ENCODE results near the gene WDR12. TPM values are rescaled to one million over a fixed set of nuclear protein-coding genes. Genes with fewer than 3 reads are reported as not detected.
"Not testable (repeated sequence)": the region's sequence is repeated elsewhere in the genome, so short reads cannot be mapped to it uniquely, and the experiment has no call there.

WDR12 gene
- 10 to 100 TPM; 67.6 to 95.0 TPM for total RNA-seq

GRCh38 chr2:202911512-202912341, at the start of gene WDR12, which contains the start of gene CARF:
Gene WDR12 (minus strand): TSS chr2:202911673. CDS start chr2:202911476, 197 bp downstream.
Gene CARF (plus strand): TSS chr2:202912275. CDS start chr2:202941903, 29,628 bp downstream.
- peak within 1 kb of the TSS; percentile 92 to 98 for H3K4me3 Mint-ChIP-seq
- no peaks in the 10 kb centered on the region for H3K27me3 Mint-ChIP-seq (ENCODE audit: low read depth)
- DNase-seq, result peak; percentile 90 to 94
- peak within 1 kb of the TSS; percentile 97 for H3K27ac Mint-ChIP-seq
- H3K4me1 Mint-ChIP-seq (ENCODE audit: low read depth), result peaks cover 41% of the 10 kb centered on the region
- H3K36me3 Mint-ChIP-seq (ENCODE audit: insufficient read depth in 2 of 2), result peaks cover 0 to 6% of the 10 kb centered on the region in 2 donors
- H3K9me3 Mint-ChIP-seq, result no peaks in the 10 kb centered on the region
- peak; percentile 90 to 93 for ATAC-seq (replicated peaks in 1 of 2)

DNA sequence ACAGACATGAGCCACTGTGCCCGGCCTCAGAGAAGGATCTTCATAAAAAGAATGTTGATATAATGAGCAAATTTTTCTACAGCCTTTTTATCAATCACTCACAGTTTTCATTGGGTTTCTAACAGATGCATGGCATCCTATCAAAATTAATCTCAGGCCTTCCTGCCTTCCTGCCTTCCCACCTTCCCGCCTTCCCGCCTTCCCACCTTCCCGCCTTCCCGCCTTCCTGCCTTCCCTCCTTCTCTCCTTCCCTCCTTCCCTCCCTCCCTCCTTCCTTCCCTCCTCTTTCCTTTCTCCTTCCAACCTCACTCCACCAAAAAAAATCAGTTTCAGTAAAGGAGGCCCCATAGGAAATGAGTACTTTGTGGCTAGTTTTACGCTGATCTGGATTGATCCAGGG, 49.1 kb upstream of the WDR12 start:
- no peaks in the 10 kb centered on the region for H3K4me1 Mint-ChIP-seq (ENCODE audit: low read depth)
- ATAC-seq (replicated peaks in 1 of 2) (no peak), DNase-seq (no peak)
- H3K4me3 Mint-ChIP-seq, result no peak overlapping the region
- no peaks in the 10 kb centered on the region for H3K9me3 Mint-ChIP-seq
- H3K27ac Mint-ChIP-seq, result no peak overlapping the region
- H3K36me3 Mint-ChIP-seq (ENCODE audit: insufficient read depth in 2 of 2), result no peaks in the 10 kb centered on the region
- no peaks in the 10 kb centered on the region for H3K27me3 Mint-ChIP-seq (ENCODE audit: low read depth)

GRCh38 chr2:202950592-202950991, 39.1 kb upstream of the WDR12 start:
- no peaks in the 10 kb centered on the region for H3K27me3 Mint-ChIP-seq (ENCODE audit: low read depth)
- no peak overlapping the region for H3K4me3 Mint-ChIP-seq
- H3K36me3 Mint-ChIP-seq (ENCODE audit: insufficient read depth in 2 of 2), result peaks cover 6 to 9% of the 10 kb centered on the region in 2 donors
- no peak for DNase-seq
- no peak overlapping the region for H3K27ac Mint-ChIP-seq
- peaks cover 0 to 8% of the 10 kb centered on the region in 2 donors for H3K9me3 Mint-ChIP-seq
- ATAC-seq (replicated peaks in 1 of 2), result no peak
- H3K4me1 Mint-ChIP-seq (ENCODE audit: low read depth), result no peaks in the 10 kb centered on the region

GRCh38 chr2:202949333-202949732, 37.9 kb upstream of the WDR12 start:
- not testable (repeated sequence) for H3K27me3 Mint-ChIP-seq (ENCODE audit: low read depth); H3K4me1 Mint-ChIP-seq (ENCODE audit: low read depth); DNase-seq; ATAC-seq (replicated peaks in 1 of 2); H3K27ac Mint-ChIP-seq; H3K9me3 Mint-ChIP-seq; H3K4me3 Mint-ChIP-seq
- peaks cover 8 to 16% of the 10 kb centered on the region in 2 donors for H3K36me3 Mint-ChIP-seq (ENCODE audit: insufficient read depth in 2 of 2)

DNA sequence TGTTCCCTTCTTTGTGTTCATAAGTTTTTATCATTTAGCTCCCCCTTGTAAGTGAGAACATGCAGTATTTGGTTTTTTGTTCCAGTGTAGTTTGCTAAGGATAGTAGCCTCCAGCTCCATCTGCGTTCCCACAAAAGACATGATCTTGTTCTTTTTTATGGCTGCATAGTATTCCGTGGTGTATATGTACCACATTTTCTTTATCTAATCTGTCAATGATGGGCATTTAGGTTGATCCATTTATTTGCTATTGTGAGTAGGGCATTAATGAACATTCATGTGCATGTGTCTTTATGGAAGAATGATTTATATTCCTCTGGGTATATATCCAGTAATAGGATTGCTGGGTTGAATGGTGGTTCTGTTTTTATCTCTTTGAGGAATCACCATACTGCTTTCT, 34.0 kb upstream of the WDR12 start:
- peaks cover 0 to 8% of the 10 kb centered on the region in 2 donors for H3K9me3 Mint-ChIP-seq
- no peak overlapping the region for H3K4me3 Mint-ChIP-seq
- no peaks in the 10 kb centered on the region for H3K4me1 Mint-ChIP-seq (ENCODE audit: low read depth)
- H3K27me3 Mint-ChIP-seq (ENCODE audit: low read depth), result no peaks in the 10 kb centered on the region
- no peak for ATAC-seq (replicated peaks in 1 of 2)
- H3K27ac Mint-ChIP-seq, result no peak overlapping the region
- DNase-seq, result no peak
- peaks cover 8 to 12% of the 10 kb centered on the region in 2 donors for H3K36me3 Mint-ChIP-seq (ENCODE audit: insufficient read depth in 2 of 2)

GRCh38 chr2:202944816-202945215, 33.3 kb upstream of the WDR12 start:
- no peak for DNase-seq
- Mint-ChIP-seq H3K36me3 (ENCODE audit: insufficient read depth in 2 of 2) (peaks cover 8 to 12% of the 10 kb centered on the region in 2 donors), H3K4me3 (no peak overlapping the region), H3K4me1 (ENCODE audit: low read depth) (no peaks in the 10 kb centered on the region), H3K27me3 (ENCODE audit: low read depth) (no peaks in the 10 kb centered on the region), H3K9me3 (peaks cover 0 to 8% of the 10 kb centered on the region in 2 donors), H3K27ac (no peak overlapping the region)
- no peak for ATAC-seq (replicated peaks in 1 of 2)

DNA sequence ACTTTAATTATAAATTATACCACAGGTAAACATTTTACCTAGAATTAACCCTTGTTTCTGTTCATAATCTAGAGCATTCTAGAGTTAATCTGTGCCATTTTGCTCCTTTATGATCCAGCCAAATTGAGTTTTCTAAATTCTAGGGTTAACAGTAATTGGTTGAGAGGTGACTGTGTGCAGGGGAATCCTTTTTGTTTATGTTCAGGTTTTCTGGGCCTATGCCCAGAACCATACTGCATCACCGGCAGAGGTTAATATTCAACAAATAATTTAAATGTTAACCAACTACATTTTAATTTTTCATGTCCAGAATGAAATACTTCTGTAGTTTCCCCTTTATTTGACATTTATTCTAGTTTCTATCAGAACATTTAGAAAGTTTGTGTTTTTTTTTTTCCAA, 32.9 kb upstream of the WDR12 start:
- Mint-ChIP-seq H3K27me3 (ENCODE audit: low read depth) (no peaks in the 10 kb centered on the region), H3K4me1 (ENCODE audit: low read depth) (no peaks in the 10 kb centered on the region), H3K27ac (no peak overlapping the region), H3K9me3 (peaks cover 0 to 8% of the 10 kb centered on the region in 2 donors), H3K4me3 (no peak overlapping the region), H3K36me3 (ENCODE audit: insufficient read depth in 2 of 2) (peaks cover 8 to 12% of the 10 kb centered on the region in 2 donors)
- DNase-seq (no peak), ATAC-seq (replicated peaks in 1 of 2) (no peak)

- DNase-seq (no peak), ATAC-seq (replicated peaks in 1 of 2) (no peak)
- no peak overlapping the region for H3K27ac Mint-ChIP-seq
- H3K27me3 Mint-ChIP-seq (ENCODE audit: low read depth), result no peaks in the 10 kb centered on the region
- H3K9me3 Mint-ChIP-seq, result peaks cover 0 to 2% of the 10 kb centered on the region in 2 donors
- no peaks in the 10 kb centered on the region for H3K4me1 Mint-ChIP-seq (ENCODE audit: low read depth)
- H3K4me3 Mint-ChIP-seq, result no peak overlapping the region
- peaks cover 8 to 10% of the 10 kb centered on the region in 2 donors for H3K36me3 Mint-ChIP-seq (ENCODE audit: insufficient read depth in 2 of 2)
These were observed 30.3 kb upstream of the WDR12 start for GRCh38 chr2:202941771-202942170.

GRCh38 chr2:202938960-202939359, 27.5 kb upstream of the WDR12 start:
- H3K4me1 Mint-ChIP-seq (ENCODE audit: low read depth), result no peaks in the 10 kb centered on the region
- no peak overlapping the region for H3K4me3 Mint-ChIP-seq
- H3K36me3 Mint-ChIP-seq (ENCODE audit: insufficient read depth in 2 of 2), result peaks cover 0 to 4% of the 10 kb centered on the region in 2 donors
- H3K27ac Mint-ChIP-seq, result no peak overlapping the region
- H3K9me3 Mint-ChIP-seq, result peaks cover 0 to 2% of the 10 kb centered on the region in 2 donors
- ATAC-seq (replicated peaks in 1 of 2), result no peak
- no peak for DNase-seq
- no peaks in the 10 kb centered on the region for H3K27me3 Mint-ChIP-seq (ENCODE audit: low read depth)

GRCh38 chr2:202934456-202934855, 23.0 kb upstream of the WDR12 start:
- H3K36me3 Mint-ChIP-seq (ENCODE audit: insufficient read depth in 2 of 2), result peaks cover 0 to 6% of the 10 kb centered on the region in 2 donors
- H3K27ac Mint-ChIP-seq, result no peak overlapping the region
- H3K4me3 Mint-ChIP-seq, result no peak overlapping the region
- peaks cover 2% of the 10 kb centered on the region in 2 donors for H3K9me3 Mint-ChIP-seq
- DNase-seq (no peak), ATAC-seq (replicated peaks in 1 of 2) (no peak)
- no peaks in the 10 kb centered on the region for H3K27me3 Mint-ChIP-seq (ENCODE audit: low read depth)
- no peaks in the 10 kb centered on the region for H3K4me1 Mint-ChIP-seq (ENCODE audit: low read depth)

GRCh38 chr2:202933958-202934357, 22.5 kb upstream of the WDR12 start:
- no peak overlapping the region for H3K27ac Mint-ChIP-seq
- peaks cover 2% of the 10 kb centered on the region in 2 donors for H3K9me3 Mint-ChIP-seq
- ATAC-seq (replicated peaks in 1 of 2), result no peak
- H3K36me3 Mint-ChIP-seq (ENCODE audit: insufficient read depth in 2 of 2), result peaks cover 0 to 5% of the 10 kb centered on the region in 2 donors
- no peaks in the 10 kb centered on the region for H3K4me1 Mint-ChIP-seq (ENCODE audit: low read depth)
- DNase-seq, result no peak
- no peak overlapping the region for H3K4me3 Mint-ChIP-seq
- no peaks in the 10 kb centered on the region for H3K27me3 Mint-ChIP-seq (ENCODE audit: low read depth)

- ATAC-seq (replicated peaks in 1 of 2), result no peak
- Mint-ChIP-seq H3K9me3 (peaks cover 0 to 2% of the 10 kb centered on the region in 2 donors), H3K27me3 (ENCODE audit: low read depth) (no peaks in the 10 kb centered on the region), H3K36me3 (ENCODE audit: insufficient read depth in 2 of 2) (peaks cover 0 to 2% of the 10 kb centered on the region in 2 donors), H3K4me1 (ENCODE audit: low read depth) (no peaks in the 10 kb centered on the region), H3K27ac (no peak overlapping the region), H3K4me3 (no peak overlapping the region)
- DNase-seq, result no peak
These were observed 21.7 kb upstream of the WDR12 start for GRCh38 chr2:202933139-202933510.

- no peaks in the 10 kb centered on the region for H3K27me3 Mint-ChIP-seq (ENCODE audit: low read depth)
- H3K27ac Mint-ChIP-seq, result no peak overlapping the region
- ATAC-seq (replicated peaks in 1 of 2), result no peak
- no peak for DNase-seq
- H3K36me3 Mint-ChIP-seq (ENCODE audit: insufficient read depth in 2 of 2), result peaks cover 0 to 2% of the 10 kb centered on the region in 2 donors
- H3K9me3 Mint-ChIP-seq, result peaks cover 0 to 2% of the 10 kb centered on the region in 2 donors
- no peaks in the 10 kb centered on the region for H3K4me1 Mint-ChIP-seq (ENCODE audit: low read depth)
- no peak overlapping the region for H3K4me3 Mint-ChIP-seq
These were observed 21.1 kb upstream of the WDR12 start for GRCh38 chr2:202932425-202933138.

Data from activated T-cell treated with anti-CD3 and anti-CD28 coated beads, Interleukin-2, amount 50 U/mL, for 72 hours (primary cell).